GM12891 (cell line): ENCODE measurements around the gene PLD1.

Source experiments
- POLR2A ChIP-seq: IDR thresholded peaks from 2 replicates; pipeline ENCODE4 v1.6.1; 2011; ENCODE audit warnings: low read depth, low read length, control low read depth
- POLR2AphosphoS5 ChIP-seq: IDR thresholded peaks from 2 replicates; pipeline ENCODE4 v1.6.1; 2011; ENCODE audit warnings: low read depth, low read length, control low read depth
- TAF1 ChIP-seq: IDR thresholded peaks from 2 replicates; pipeline ENCODE4 v1.6.1; 2011; ENCODE audit warnings: low read depth, low read length, control low read depth

GRCh38 chr3:171796625-171797264, 13.5 kb downstream of the PLD1 start:
- TF ChIP-seq POLR2A (no peak), POLR2AphosphoS5 (no peak), TAF1 (no peak)
